Mammary epithelial cell (primary cell): ENCODE results near the gene SRP68.

ENCODE experiments used
- EZH2 ChIP-seq: IDR thresholded peaks from 2 replicates; pipeline ENCODE4 v1.6.1; 2012; ENCODE audit warnings: low read length, inconsistent platforms, borderline replicate concordance
- TF ChIP-seq, protein P1 (sequence below), 2 donors: IDR thresholded peaks in 1 of 2; conservative IDR thresholded peaks in 1 of 2; 2 replicates each; pipeline ENCODE4 v1.5.1; 2011 to 2012; ENCODE audit warnings: inconsistent platforms in 2 of 2, low read length in 2 of 2, mild to moderate bottlenecking in 2 of 2, control low read depth in 1 of 2, low read depth in 1 of 2; ENCODE audit not compliant: insufficient read depth in 1 of 2; ENCODE audit errors: extremely low read depth in 1 of 2

DNA sequence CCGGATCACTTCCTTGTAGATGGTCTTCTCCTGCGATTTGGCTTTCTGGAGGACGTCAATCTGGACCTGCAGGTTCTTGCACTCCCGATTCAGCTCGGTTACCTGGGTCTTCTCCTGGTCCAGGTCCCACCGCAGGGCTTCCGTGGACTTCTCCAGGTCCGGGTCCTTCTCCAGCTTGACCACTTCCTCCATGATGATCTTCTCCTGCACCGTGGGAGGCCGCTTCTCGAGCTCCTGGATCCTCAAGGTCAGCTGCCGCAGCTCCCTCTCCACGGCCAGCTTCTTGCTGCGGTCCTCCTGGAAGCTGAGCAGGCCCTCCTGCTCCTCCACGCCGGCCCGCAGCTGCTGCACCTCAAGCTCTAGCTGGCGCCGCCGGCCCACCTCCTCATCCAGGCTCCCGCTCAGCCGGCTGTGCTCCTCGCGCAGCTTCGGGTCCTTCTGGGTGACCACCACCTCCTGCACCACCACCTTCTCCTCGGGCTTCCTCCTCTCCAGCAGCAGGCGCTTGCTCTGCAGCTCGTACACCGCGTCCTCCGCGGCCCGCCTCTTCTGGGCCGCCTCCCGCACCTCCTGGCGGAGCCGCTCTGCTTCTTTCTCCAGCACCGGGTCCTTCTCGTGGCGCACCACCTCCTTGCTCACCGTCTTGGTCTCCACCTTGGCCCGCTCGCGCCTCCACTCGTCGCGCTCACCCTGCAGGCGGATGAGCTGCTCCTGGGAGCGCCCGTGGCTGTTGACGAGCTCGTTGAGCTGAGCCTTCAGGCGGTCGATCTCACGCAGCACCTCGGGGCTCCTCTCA is 63.5 kb downstream of the SRP68 start:
- TF ChIP-seq, protein P1, sequence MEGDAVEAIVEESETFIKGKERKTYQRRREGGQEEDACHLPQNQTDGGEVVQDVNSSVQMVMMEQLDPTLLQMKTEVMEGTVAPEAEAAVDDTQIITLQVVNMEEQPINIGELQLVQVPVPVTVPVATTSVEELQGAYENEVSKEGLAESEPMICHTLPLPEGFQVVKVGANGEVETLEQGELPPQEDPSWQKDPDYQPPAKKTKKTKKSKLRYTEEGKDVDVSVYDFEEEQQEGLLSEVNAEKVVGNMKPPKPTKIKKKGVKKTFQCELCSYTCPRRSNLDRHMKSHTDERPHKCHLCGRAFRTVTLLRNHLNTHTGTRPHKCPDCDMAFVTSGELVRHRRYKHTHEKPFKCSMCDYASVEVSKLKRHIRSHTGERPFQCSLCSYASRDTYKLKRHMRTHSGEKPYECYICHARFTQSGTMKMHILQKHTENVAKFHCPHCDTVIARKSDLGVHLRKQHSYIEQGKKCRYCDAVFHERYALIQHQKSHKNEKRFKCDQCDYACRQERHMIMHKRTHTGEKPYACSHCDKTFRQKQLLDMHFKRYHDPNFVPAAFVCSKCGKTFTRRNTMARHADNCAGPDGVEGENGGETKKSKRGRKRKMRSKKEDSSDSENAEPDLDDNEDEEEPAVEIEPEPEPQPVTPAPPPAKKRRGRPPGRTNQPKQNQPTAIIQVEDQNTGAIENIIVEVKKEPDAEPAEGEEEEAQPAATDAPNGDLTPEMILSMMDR (conservative IDR thresholded peaks at IDR 0.05 in 1 of 2, IDR thresholded peaks at IDR 0.05 in 1 of 2; ENCODE audit: extremely low read depth in 1 of 2, insufficient read depth in 1 of 2, low read depth in 1 of 2, low read length in 2 of 2): no peak
- no peak for TF ChIP-seq EZH2
